GM12878 (cell line): ENCODE results near the gene SLC24A3.

Experiments used
- RAD21 ChIP-seq: IDR thresholded peaks from 2 replicates; pipeline ENCODE4 v1.6.1; 2011; ENCODE audit warnings: mild to moderate bottlenecking, low read depth, low read length, moderate library complexity; ENCODE audit not compliant: insufficient read depth
- TF ChIP-seq, protein P1 (sequence below): fragments of 150-350 bp; IDR thresholded peaks from 2 replicates; pipeline ENCODE4 v1.6.1; 2016; ENCODE audit warnings: low read depth, low read length
- TF ChIP-seq, protein P2 (sequence below), 3 experiments: IDR thresholded peaks in 2 of 3; conservative IDR thresholded peaks in 1 of 3; 2 replicates each; pipeline ENCODE4 v1.5.1; 2011; ENCODE audit warnings: low read depth in 3 of 3, low read length in 3 of 3, mild to moderate bottlenecking in 3 of 3, control low read depth in 2 of 3, moderate library complexity in 2 of 3, inconsistent platforms in 1 of 3, mixed read lengths in 1 of 3; ENCODE audit not compliant: control insufficient read depth in 2 of 3, insufficient read depth in 1 of 3; ENCODE audit errors: extremely low read depth in 1 of 3
- TF ChIP-seq, protein P3 (sequence below): IDR thresholded peaks from 2 replicates; pipeline ENCODE4 v1.6.1; 2011; ENCODE audit warnings: borderline replicate concordance, low read depth, mild to moderate bottlenecking, moderate library complexity, mixed read lengths, low read length; ENCODE audit not compliant: insufficient read depth; ENCODE audit errors: extremely low read length

DNA sequence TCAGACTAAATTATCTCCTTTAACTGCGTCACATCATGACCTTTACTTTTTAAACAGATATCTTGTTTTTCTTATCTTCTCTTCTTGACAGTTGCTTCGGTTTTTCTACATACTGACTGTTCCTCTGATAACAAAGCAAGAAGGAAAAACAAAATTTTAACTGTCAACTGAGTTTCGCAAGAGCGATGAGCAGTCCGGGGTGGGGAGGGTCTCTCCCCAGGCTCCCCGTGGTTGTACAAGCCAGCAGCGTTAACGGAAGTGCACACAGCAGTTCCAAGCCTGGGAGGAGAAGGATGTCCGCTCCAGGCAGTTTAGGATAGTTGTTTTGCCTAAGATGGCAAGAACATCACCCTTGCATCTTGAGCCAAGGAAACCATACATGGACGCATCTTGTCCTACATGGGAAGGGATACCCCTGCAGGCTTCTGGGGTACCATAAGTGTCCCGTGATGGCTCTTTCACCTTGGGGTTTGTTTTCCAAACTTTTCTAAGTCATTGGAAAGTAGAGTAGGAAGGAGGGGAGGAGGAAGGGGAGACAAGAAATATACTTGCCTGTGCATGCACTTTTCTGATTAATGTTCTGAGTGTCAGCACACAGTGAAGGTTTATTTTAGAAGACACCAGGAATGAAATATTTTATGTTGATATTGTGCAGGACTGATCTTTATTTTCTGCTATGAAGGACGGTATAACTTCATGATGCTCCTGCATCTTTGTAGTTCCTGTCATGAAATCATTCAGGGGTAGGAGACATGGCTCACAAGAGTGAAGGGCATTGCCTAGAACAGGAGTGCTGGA lies 20.8 kb downstream of the SLC24A3 start:
- TF ChIP-seq, protein P1, sequence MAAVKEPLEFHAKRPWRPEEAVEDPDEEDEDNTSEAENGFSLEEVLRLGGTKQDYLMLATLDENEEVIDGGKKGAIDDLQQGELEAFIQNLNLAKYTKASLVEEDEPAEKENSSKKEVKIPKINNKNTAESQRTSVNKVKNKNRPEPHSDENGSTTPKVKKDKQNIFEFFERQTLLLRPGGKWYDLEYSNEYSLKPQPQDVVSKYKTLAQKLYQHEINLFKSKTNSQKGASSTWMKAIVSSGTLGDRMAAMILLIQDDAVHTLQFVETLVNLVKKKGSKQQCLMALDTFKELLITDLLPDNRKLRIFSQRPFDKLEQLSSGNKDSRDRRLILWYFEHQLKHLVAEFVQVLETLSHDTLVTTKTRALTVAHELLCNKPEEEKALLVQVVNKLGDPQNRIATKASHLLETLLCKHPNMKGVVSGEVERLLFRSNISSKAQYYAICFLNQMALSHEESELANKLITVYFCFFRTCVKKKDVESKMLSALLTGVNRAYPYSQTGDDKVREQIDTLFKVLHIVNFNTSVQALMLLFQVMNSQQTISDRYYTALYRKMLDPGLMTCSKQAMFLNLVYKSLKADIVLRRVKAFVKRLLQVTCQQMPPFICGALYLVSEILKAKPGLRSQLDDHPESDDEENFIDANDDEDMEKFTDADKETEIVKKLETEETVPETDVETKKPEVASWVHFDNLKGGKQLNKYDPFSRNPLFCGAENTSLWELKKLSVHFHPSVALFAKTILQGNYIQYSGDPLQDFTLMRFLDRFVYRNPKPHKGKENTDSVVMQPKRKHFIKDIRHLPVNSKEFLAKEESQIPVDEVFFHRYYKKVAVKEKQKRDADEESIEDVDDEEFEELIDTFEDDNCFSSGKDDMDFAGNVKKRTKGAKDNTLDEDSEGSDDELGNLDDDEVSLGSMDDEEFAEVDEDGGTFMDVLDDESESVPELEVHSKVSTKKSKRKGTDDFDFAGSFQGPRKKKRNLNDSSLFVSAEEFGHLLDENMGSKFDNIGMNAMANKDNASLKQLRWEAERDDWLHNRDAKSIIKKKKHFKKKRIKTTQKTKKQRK: no peak
- TF ChIP-seq, protein P2, sequence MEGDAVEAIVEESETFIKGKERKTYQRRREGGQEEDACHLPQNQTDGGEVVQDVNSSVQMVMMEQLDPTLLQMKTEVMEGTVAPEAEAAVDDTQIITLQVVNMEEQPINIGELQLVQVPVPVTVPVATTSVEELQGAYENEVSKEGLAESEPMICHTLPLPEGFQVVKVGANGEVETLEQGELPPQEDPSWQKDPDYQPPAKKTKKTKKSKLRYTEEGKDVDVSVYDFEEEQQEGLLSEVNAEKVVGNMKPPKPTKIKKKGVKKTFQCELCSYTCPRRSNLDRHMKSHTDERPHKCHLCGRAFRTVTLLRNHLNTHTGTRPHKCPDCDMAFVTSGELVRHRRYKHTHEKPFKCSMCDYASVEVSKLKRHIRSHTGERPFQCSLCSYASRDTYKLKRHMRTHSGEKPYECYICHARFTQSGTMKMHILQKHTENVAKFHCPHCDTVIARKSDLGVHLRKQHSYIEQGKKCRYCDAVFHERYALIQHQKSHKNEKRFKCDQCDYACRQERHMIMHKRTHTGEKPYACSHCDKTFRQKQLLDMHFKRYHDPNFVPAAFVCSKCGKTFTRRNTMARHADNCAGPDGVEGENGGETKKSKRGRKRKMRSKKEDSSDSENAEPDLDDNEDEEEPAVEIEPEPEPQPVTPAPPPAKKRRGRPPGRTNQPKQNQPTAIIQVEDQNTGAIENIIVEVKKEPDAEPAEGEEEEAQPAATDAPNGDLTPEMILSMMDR (IDR thresholded peaks at IDR 0.05 in 2 of 3, conservative IDR thresholded peaks at IDR 0.05 in 1 of 3; ENCODE audit: control insufficient read depth in 2 of 3, extremely low read depth in 1 of 3, insufficient read depth in 1 of 3, low read depth in 3 of 3, low read length in 3 of 3): no peak
- TF ChIP-seq, protein P3, sequence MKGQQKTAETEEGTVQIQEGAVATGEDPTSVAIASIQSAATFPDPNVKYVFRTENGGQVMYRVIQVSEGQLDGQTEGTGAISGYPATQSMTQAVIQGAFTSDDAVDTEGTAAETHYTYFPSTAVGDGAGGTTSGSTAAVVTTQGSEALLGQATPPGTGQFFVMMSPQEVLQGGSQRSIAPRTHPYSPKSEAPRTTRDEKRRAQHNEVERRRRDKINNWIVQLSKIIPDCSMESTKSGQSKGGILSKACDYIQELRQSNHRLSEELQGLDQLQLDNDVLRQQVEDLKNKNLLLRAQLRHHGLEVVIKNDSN: no peak
- no peak for TF ChIP-seq RAD21
